Heart left ventricle (tissue), 13 donors: Measurements from ENCODE around the gene TXNDC12.

Experiments
- POLR2A ChIP-seq, 2 donors: fragments of 450-650 bp; IDR thresholded peaks; one replicate each; pipeline ENCODE4 v1.6.1; 2017; ENCODE audit warnings: antibody characterized with exemption in 2 of 2, mild to moderate bottlenecking in 2 of 2, moderate library complexity in 2 of 2
- TF ChIP-seq, protein P1 (sequence below), 12 donors: fragments of 200-600 bp; sonication (generic) in 4 of 12; IDR thresholded peaks; one replicate each; pipeline versions ENCODE4 v1.5.0 to v1.8.0; 2018 to 2022; ENCODE audit warnings: antibody characterized with exemption in 12 of 12, mild to moderate bottlenecking in 5 of 12
- donor health status: ischemic (EF 13 %, LVEDD 7.1; RV severe dilation, severe dysfunction).
- donor health status: DM: no; HTN: yes; CAD: no.
- donor health status: DM: no; HTN: no; CAD: no.
- donor health status: ischemic (EF 25% LVEDD 6.9; RV normal size, moderate dysfunction).
- donor health status: ischemic (EF 25% LVEDD 5.7; RV mildly dilated, moderate dysfunction).
- donor health status: ischemic (EF 35%, LVEDD 5.7; RV mildly dilated, moderate dysfunction).
- donor health status: nonischemic (EF 11% LVEDD 7.7; RV severe dilation, severe dysfunction).
- donor health status: DM: yes; HTN: yes; CAD: no.
- donor health status: PGD.
- donor health status: ischemic (EF 29% LVEDD 5.4; RV normal size, mild dysfunction).
- donor health status: nonischemic (EF 23%, LVEDD 6.1; RV moderate dilation, normal function).

DNA sequence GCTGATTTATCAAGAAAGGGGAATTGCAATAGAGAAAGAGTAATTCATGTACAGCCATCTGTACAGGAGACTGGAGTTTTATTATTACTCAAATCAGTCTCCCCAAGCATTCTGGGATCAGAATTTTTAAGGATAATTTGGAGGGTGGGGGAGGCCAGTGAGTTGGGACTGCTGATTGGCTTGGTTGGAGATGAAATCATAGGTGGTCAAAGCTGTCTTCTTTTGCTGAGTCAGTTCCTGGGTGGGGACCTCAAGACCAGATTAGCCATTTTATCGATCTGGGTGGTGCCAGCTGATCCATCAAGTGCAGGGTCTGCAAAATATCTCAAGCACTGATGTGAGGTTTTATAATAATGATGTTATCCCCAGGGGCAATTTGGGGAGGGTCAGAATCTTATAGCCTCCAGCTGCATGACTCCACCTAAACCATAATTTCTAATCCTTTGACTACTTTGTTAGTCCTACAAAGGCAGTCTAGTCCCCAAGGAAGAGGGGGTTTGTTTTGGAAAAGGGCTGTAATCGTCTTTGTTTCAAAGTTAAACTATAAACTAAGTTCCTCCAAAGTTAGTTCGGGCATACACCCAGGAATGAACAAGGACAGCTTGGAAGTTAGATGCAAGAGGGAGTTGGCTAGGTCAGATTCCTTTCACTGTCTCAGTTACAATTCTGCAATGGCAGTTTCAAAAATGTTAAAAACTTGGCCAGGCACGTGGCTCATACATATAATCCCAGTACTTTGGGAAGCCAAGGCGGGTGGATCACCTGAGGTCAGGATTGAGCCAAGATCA is 47.6 kb downstream of the TXNDC12 start:
- no peak for TF ChIP-seq POLR2A (IDR thresholded peaks at IDR 0.05)
- TF ChIP-seq, protein P1, sequence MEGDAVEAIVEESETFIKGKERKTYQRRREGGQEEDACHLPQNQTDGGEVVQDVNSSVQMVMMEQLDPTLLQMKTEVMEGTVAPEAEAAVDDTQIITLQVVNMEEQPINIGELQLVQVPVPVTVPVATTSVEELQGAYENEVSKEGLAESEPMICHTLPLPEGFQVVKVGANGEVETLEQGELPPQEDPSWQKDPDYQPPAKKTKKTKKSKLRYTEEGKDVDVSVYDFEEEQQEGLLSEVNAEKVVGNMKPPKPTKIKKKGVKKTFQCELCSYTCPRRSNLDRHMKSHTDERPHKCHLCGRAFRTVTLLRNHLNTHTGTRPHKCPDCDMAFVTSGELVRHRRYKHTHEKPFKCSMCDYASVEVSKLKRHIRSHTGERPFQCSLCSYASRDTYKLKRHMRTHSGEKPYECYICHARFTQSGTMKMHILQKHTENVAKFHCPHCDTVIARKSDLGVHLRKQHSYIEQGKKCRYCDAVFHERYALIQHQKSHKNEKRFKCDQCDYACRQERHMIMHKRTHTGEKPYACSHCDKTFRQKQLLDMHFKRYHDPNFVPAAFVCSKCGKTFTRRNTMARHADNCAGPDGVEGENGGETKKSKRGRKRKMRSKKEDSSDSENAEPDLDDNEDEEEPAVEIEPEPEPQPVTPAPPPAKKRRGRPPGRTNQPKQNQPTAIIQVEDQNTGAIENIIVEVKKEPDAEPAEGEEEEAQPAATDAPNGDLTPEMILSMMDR (IDR thresholded peaks at IDR 0.05) = no peak
